HCT116 (cell line): ENCODE measurements around the gene EML4. TPM values are rescaled to one million over a fixed set of nuclear protein-coding genes. Genes with fewer than 3 reads are reported as not detected.

Experiments used
- ATAC-seq: fragments of 200-7000 bp; cut with Tn5 transposase; 2 replicates; pipeline ENCODE4 v1.9.1; 2020; ENCODE audit warnings: mild to moderate bottlenecking, moderate library complexity
- BruUV-seq: library from RNA; stranded (reverse); fragments of 400-500 nt; replicated peaks from 2 replicates; lab custom pipeline; 2021; lab: Mats Ljungman, UMichigan
- CTCF ChIA-PET: fragments of 300-600 bp; sonication (Branson Sonifier 250); formaldehyde crosslinking; loops from one replicate; lab custom pipeline; 2021; ENCODE audit warnings: antibody characterized with exemption; lab: Charles Lee
- POLR2A ChIA-PET: fragments of 300-600, 350-600 bp; sonication (Branson Sonifier 250); formaldehyde crosslinking; loops from one replicate; lab custom pipeline; 2021; ENCODE audit warnings: antibody characterized with exemption; lab: Charles Lee
- RAD21 ChIA-PET, 2 experiments: fragments of 300-600 bp; sonication (Branson Sonifier 250); formaldehyde crosslinking; loops; one replicate each; lab custom pipeline; 2023; ENCODE audit warnings: low total read pairs in 2 of 2; ENCODE audit not compliant: uncharacterized antibody in 2 of 2, unreplicated experiment in 2 of 2, low non-redundant PET in 1 of 2; lab: Charles Lee
- DNase-seq: peaks from one replicate; pipeline ENCODE4 v3.0.0-alpha.2; 2010; ENCODE audit warnings: low read depth, low spot score
- H2AFZ ChIP-seq: fragments of 200-600 bp; shearing (Covaris generic), sonication (generic); 2 replicates; pipeline ENCODE4 v1.6.1; 2017; ENCODE audit warnings: low read depth, mixed run types, mixed read lengths, antibody characterized with exemption, low read length; ENCODE audit not compliant: poor library complexity, severe bottlenecking
- H3K27ac ChIP-seq: 2 replicates; pipeline ENCODE4 v1.5.1; 2012; ENCODE audit warnings: low read depth, low read length
- H3K27me3 ChIP-seq: fragments of 200-600 bp; sonication (generic); 2 replicates; pipeline ENCODE4 v1.6.1; 2016; ENCODE audit warnings: mixed run types, low read length, mixed read lengths; ENCODE audit not compliant: insufficient read depth
- H3K36me3 ChIP-seq, 2 experiments: fragments of 200-500 bp in 1 of 2; fragments of 200-600 bp in 1 of 2; sonication (Bioruptor generic) in 1 of 2; sonication (generic) in 1 of 2; 2 replicates each; pipeline versions ENCODE4 v1.5.1 to v1.6.1; 2014 to 2016; ENCODE audit warnings: low read length in 2 of 2, inconsistent platforms in 1 of 2, mixed read lengths in 1 of 2, mixed run types in 1 of 2; ENCODE audit not compliant: insufficient read depth in 2 of 2, control insufficient read depth in 1 of 2
- H3K4me1 ChIP-seq, 2 experiments: fragments of 200-600 bp in 1 of 2; sonication (generic) in 1 of 2; 2 replicates each; pipeline versions ENCODE4 v1.5.1 to v1.6.1; 2012 to 2017; ENCODE audit warnings: low read length in 2 of 2, inconsistent platforms in 1 of 2, mild to moderate bottlenecking in 1 of 2, mixed read lengths in 1 of 2, mixed run types in 1 of 2, moderate library complexity in 1 of 2; ENCODE audit not compliant: insufficient read depth in 2 of 2, control insufficient read depth in 1 of 2
- H3K4me2 ChIP-seq: fragments of 200-600 bp; sonication (generic); 2 replicates; pipeline ENCODE4 v1.6.1; 2017; ENCODE audit warnings: mixed run types, low read length, mixed read lengths
- H3K4me3 ChIP-seq, 2 experiments: fragments of 200-600 bp in 1 of 2; sonication (generic) in 1 of 2; replicated peaks in 1 of 2; 2 replicates each; pipeline ENCODE4 v1.5.1; 2011 to 2016; ENCODE audit warnings: low read length in 2 of 2, control low read depth in 1 of 2, low read depth in 1 of 2, mild to moderate bottlenecking in 1 of 2, mixed read lengths in 1 of 2, mixed run types in 1 of 2
- H3K79me2 ChIP-seq: fragments of 200-600 bp; sonication (generic); 2 replicates; pipeline ENCODE4 v1.6.1; 2017; ENCODE audit warnings: mild to moderate bottlenecking, mixed run types, low read length, moderate library complexity, mixed read lengths; ENCODE audit not compliant: insufficient read depth
- H3K9ac ChIP-seq: fragments of 200-600 bp; sonication (generic); 2 replicates; pipeline ENCODE4 v1.6.1; 2016; ENCODE audit warnings: low read length, mixed read lengths
- H3K9me2 ChIP-seq: fragments of 200-600 bp; sonication (generic), shearing (Covaris generic); 2 replicates; pipeline ENCODE4 v1.6.1; 2017; ENCODE audit warnings: mixed run types, mild to moderate bottlenecking, moderate library complexity; ENCODE audit not compliant: insufficient read depth
- H3K9me3 ChIP-seq, 2 experiments: fragments of 200-500 bp in 1 of 2; fragments of 200-600 bp in 1 of 2; sonication (Bioruptor generic) in 1 of 2; sonication (generic) in 1 of 2; 2 replicates each; pipeline ENCODE4 v1.6.1; 2014 to 2017; ENCODE audit warnings: low read length in 2 of 2, mixed read lengths in 2 of 2, inconsistent platforms in 1 of 2, low read depth in 1 of 2, mild to moderate bottlenecking in 1 of 2, mixed run types in 1 of 2, moderate library complexity in 1 of 2; ENCODE audit not compliant: control insufficient read depth in 1 of 2, insufficient read depth in 1 of 2
- H4K20me1 ChIP-seq: fragments of 200-600 bp; sonication (generic), shearing (Covaris generic); 2 replicates; pipeline ENCODE4 v1.6.1; 2017; ENCODE audit warnings: mixed run types, mild to moderate bottlenecking, moderate library complexity; ENCODE audit not compliant: insufficient read depth
- CBX3 ChIP-seq: IDR thresholded peaks from 2 replicates; pipeline ENCODE4 v1.6.1; 2012; ENCODE audit warnings: low read depth
- CEBPB ChIP-seq: IDR thresholded peaks from 2 replicates; pipeline ENCODE4 v1.6.1; 2012; ENCODE audit warnings: low read depth
- CTCF ChIP-seq, 3 experiments: fragments of 200-600 bp in 1 of 3; sonication (generic) in 1 of 3; IDR thresholded peaks in 2 of 3; conservative IDR thresholded peaks in 1 of 3; 2 replicates each; pipeline ENCODE4 v1.5.1; 2012 to 2017; ENCODE audit warnings: low read depth in 2 of 3, low read length in 2 of 3, antibody characterized with exemption in 1 of 3, borderline replicate concordance in 1 of 3, control low read depth in 1 of 3, mild to moderate bottlenecking in 1 of 3, mixed read lengths in 1 of 3, mixed run types in 1 of 3, moderate library complexity in 1 of 3; ENCODE audit not compliant: insufficient read depth in 1 of 3
- EGR1 ChIP-seq: IDR thresholded peaks from 2 replicates; pipeline ENCODE4 v1.6.1; 2012; ENCODE audit warnings: low read depth
- ELF1 ChIP-seq: IDR thresholded peaks from 2 replicates; pipeline ENCODE4 v1.6.1; 2012; ENCODE audit warnings: low read depth, borderline replicate concordance
- EZH2phosphoT487 ChIP-seq: fragments of 200-600 bp; IDR thresholded peaks from 2 replicates; pipeline ENCODE4 v1.6.1; 2018; ENCODE audit warnings: antibody characterized with exemption, borderline replicate concordance
- FOSL1 ChIP-seq: IDR thresholded peaks from 2 replicates; pipeline ENCODE4 v1.6.1; 2012; ENCODE audit warnings: low read depth
- POLR2A ChIP-seq: IDR thresholded peaks from 2 replicates; pipeline ENCODE4 v1.7.0; 2011; ENCODE audit warnings: borderline replicate concordance; ENCODE audit not compliant: insufficient read depth, insufficient read length; ENCODE audit errors: extremely low read depth
- POLR2AphosphoS5 ChIP-seq: IDR thresholded peaks from 2 replicates; pipeline ENCODE4 v1.6.1; 2011; ENCODE audit warnings: mild to moderate bottlenecking, low read depth, low read length, moderate library complexity
- SIN3A ChIP-seq: IDR thresholded peaks from 2 replicates; pipeline ENCODE4 v1.6.1; 2012; ENCODE audit warnings: low read depth
- SP1 ChIP-seq: IDR thresholded peaks from 2 replicates; pipeline ENCODE4 v1.6.1; 2012; ENCODE audit warnings: low read depth
- TCF7L2 ChIP-seq: IDR thresholded peaks from 2 replicates; pipeline ENCODE4 v1.7.0; 2011; ENCODE audit warnings: borderline replicate concordance, inconsistent platforms; ENCODE audit not compliant: insufficient read depth, insufficient read length; ENCODE audit errors: extremely low read depth
- YY1 ChIP-seq: IDR thresholded peaks from 2 replicates; pipeline ENCODE4 v1.6.1; 2011; ENCODE audit warnings: low read length, low read depth, moderate library complexity, mild to moderate bottlenecking; ENCODE audit not compliant: insufficient replicate concordance; ENCODE audit errors: extremely low read depth
- ZNF274 ChIP-seq: fragments of 200-500 bp; sonication (Bioruptor generic); IDR thresholded peaks from 2 replicates; pipeline ENCODE4 v1.6.1; 2014; ENCODE audit warnings: mild to moderate bottlenecking, low read depth, low read length, inconsistent platforms
- intact Hi-C: fragments of 100-400 bp; cut with micrococcal nuclease; formaldehyde crosslinking; loops from 2 replicates; pipeline ENCODE4 v1.10.0; 2022
- total RNA-seq: library from RNA; stranded (reverse); gene quantifications from one replicate; pipeline ENCODE4 v1.2.1, GENCODE V29; 2021; ENCODE audit not compliant: unreplicated experiment
- TF ChIP-seq, protein P1 (sequence below): IDR thresholded peaks from 2 replicates; pipeline ENCODE4 v1.6.1; 2012
- TF ChIP-seq, protein P2 (sequence below): IDR thresholded peaks from 2 replicates; pipeline ENCODE4 v1.6.1; 2012

EML4 gene
- total RNA-seq, 1 experiment from 2014 or later: 53.5 TPM

DNA sequence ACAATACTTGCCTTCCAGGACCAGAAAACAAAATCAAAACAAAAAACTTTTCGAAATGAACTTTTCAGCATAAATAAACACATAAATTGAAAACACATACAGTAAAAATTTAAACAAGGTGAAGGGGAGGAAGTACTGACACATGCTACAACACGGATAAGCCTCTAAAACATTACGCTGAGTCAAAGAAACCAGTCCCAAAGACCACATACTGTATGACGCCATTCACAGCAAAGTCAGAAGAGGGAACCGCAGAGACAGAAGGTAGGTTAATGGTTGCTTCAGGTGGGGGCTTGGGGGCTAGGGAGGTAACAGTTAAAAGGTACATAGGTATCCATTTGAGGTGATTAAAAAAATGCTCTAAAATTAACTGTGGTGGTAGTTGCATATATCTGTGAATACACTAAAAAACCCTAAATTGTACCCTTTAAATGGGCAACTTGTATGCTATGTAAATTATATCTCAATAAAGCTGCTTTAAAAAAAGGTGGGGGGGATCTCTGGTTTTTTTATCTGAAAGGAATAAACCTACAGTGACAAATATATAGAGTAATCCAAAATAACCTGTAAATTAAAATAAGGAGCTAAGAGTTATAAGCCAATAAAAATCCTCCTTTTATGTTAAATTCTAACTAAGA is 184.8 kb downstream of the EML4 start:
- RAD21 ChIA-PET: no interaction called here
- CTCF ChIA-PET: no interaction called here
- POLR2A ChIA-PET: no interaction called here
- no peak for DNase-seq
- no peak overlapping the region for H2AFZ ChIP-seq
- no peaks in the 10 kb centered on the region for H3K36me3 ChIP-seq
- TF ChIP-seq CBX3: no peak
- TF ChIP-seq CEBPB: no peak
- TF ChIP-seq EZH2phosphoT487: no peak
- TF ChIP-seq, protein P1, sequence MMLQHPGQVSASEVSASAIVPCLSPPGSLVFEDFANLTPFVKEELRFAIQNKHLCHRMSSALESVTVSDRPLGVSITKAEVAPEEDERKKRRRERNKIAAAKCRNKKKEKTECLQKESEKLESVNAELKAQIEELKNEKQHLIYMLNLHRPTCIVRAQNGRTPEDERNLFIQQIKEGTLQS: no peak
- TF ChIP-seq, protein P2, sequence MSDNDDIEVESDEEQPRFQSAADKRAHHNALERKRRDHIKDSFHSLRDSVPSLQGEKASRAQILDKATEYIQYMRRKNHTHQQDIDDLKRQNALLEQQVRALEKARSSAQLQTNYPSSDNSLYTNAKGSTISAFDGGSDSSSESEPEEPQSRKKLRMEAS: no peak
- TF ChIP-seq FOSL1: no peak
- TF ChIP-seq CTCF (IDR thresholded peaks at IDR 0.05 in 2 of 3, conservative IDR thresholded peaks at IDR 0.05 in 1 of 3; ENCODE audit: borderline replicate concordance in 1 of 3, insufficient read depth in 1 of 3, low read depth in 2 of 3, low read length in 2 of 3): no peak
- TF ChIP-seq YY1: no peak
- TF ChIP-seq TCF7L2: no peak
- TF ChIP-seq POLR2A: no peak
- no peak for TF ChIP-seq EGR1
- TF ChIP-seq POLR2AphosphoS5: no peak
- TF ChIP-seq ELF1: no peak
- no peak for TF ChIP-seq SIN3A
- TF ChIP-seq SP1: no peak
- TF ChIP-seq ZNF274: no peak
- no peak overlapping the region for H3K27ac ChIP-seq
- H3K4me3 ChIP-seq: no peak overlapping the region
- no TSS peak for BruUV-seq
- H3K4me1 ChIP-seq: peaks cover 0 to under 1% of the 10 kb centered on the region in 2 experiments; a peak in 1 of 4 replicates
- H3K4me2 ChIP-seq: no peak overlapping the region
- H3K9ac ChIP-seq: no peak overlapping the region
- no peak for ATAC-seq
- intact Hi-C loops: no loop called here
- H3K79me2 ChIP-seq: peaks cover 96% of the 10 kb centered on the region
- H3K27me3 ChIP-seq: no peaks in the 10 kb centered on the region
- 0 out of 2 replicates have a peak, but pooled peaks cover 8% of the 10 kb centered on the region for H4K20me1 ChIP-seq
- no peaks in the 10 kb centered on the region for H3K9me3 ChIP-seq
- no peaks in the 10 kb centered on the region for H3K9me2 ChIP-seq
